Left hindlimb (tissue), 1 donor: ENCODE data around the gene EIF3K.
"Not testable (repeated sequence)": the region's sequence is repeated elsewhere in the genome, so short reads cannot be mapped to it uniquely, and the experiment has no call there.

ENCODE experiments used
- DNase-seq: peaks from one replicate; pipeline ENCODE4 v3.0.0-alpha.2; 2018

Gene EIF3K

GRCh38 chr19:38619361-38620174, 580 bp downstream of the EIF3K start:
- no peak for DNase-seq

- no peak for DNase-seq
Measured at GRCh38 chr19:38624822-38625221, 5.8 kb downstream of the EIF3K start.

- DNase-seq, result no peak
Measured at GRCh38 chr19:38626401-38626800, 7.4 kb downstream of the EIF3K start.

DNA sequence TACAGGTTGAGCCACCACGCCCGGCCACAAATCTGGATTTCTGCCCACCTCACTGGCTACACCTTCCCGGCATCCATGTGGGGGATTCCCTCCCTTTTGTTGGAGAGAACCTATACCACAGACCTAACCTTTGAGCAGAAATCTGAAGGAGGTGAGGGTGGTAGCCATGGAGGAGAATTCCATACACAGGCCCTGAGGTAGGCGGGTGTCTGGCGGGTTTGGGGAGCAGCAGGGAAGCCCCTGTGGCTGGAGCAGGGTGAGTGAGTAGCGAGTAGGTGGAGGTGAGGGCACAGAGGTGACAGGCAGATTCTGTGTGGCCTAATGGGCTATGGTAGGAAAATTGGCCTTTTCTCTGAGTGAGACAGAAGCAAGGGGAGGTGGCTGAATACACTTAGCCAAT, 10.6 kb downstream of the EIF3K start:
- DNase-seq, result no peak

DNA sequence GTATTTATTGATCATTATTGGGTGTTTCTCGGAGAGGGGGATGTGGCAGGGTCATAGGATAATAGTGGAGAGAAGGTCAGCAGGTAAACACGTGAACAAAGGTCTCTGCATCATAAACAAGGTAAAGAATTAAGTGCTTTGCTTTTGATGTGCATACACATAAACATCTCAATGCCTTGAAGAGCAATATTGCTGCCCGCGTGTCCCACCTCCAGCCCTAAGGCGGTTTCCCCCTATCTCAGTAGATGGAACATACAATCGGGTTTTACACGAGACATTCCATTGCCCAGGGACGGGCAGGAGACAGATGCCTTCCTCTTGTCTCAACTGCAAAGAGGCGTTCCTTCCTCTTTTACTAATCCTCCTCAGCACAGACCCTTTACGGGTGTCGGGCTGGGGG, 12.3 kb downstream of the EIF3K start:
- DNase-seq, result not testable (repeated sequence)

DNA sequence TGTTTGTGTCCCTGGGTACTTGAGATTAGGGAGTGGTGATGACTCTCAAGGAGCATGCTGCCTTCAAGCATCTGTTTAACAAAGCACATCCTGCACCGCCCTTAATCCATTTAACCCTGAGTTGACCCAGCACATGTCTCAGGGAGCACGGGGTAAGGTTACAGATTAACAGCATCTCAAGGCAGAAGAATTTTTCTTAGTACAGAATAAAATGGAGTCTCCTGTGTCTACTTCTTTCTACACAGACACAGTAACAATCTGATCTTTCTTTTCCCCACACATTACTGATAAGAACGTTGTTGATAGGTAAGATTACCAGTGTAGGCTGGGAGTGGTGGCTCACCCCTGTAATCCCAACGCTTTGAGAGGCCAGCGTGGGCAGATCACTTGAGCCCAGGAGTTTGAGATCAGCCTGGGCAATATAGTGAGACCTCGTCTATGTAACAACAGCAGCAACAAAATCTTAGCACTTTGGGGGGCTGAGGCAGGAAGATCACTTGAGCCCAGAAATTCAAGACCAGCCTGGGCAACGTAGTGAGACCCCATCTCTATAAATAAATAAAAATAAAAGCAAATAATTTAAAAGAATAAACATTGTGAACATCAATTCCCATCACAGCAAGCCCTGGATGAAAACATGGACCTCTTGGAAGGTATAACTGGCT, 13.0 kb downstream of the EIF3K start:
- not testable (repeated sequence) for DNase-seq

DNA sequence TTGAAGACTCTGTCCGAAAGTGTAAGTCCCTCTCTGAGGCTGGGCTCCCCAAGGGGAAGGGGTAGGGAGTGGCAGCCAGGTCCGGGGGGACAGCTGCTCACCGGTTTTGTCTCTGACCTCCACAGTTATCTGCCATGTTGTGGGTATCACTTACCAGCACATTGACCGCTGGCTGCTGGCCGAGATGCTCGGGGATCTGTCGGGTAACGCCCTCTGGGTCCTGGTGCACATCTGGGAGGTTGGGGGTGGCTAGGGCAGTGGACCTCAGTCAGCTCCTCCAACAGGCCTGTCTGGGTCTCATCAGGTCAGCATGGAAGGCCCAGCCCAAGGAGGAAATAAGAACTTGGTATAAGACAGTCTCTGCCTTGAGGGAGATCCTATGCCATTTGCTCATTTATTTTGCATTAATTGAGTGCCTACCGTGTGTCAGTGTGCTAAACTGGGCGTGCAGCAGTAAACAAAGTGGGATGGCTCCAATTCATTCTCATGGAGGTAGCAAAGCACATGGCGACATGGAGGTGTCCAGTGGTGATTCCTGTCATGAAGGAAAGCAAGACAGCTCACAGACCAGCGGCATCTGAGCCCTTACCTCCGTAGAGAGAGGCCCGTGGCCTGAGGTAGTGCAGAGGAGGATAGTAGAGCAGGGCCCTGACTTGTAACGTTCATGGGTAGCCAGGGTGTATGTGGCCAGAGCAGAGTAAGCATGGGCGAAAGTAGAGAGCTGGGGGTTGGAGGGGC, 13.7 kb downstream of the EIF3K start:
- no peak for DNase-seq

DNA sequence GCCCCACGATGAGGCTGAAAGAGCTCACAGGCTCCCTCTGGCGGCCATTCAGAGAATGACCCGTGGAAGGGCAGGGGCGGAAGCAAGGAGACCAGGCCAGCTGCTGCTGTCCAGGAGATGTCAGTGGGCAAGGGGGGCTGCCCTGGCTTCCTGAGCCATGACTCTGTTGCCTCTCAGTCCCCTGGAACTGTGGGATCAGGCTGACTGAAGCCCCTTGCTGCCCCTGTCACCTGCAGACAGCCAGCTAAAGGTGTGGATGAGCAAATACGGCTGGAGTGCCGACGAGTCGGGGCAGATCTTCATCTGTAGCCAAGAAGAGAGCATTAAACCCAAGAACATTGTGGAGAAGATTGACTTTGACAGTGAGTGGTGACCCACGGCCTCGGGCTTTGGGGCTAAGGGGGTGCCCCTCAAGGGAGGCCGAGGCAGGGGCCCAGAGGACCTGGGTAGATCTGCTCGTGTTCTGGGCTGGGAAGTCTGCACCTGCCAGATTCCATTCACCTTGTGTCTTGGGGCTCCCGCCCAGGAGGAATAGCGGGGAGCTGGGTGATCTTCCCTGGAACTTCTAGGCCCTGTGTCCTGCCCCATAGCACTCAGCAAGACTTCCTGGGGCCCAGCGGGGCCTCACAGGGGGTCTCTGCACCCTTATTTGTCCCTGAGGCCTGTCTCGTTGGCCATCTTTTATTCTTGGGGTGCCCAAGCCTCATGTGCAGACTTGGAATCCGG, 15.9 kb downstream of the EIF3K start:
- DNase-seq, result peak; percentile 81

- no peak for DNase-seq
Measured at GRCh38 chr19:38635483-38636399, 16.8 kb downstream of the EIF3K start.

DNA sequence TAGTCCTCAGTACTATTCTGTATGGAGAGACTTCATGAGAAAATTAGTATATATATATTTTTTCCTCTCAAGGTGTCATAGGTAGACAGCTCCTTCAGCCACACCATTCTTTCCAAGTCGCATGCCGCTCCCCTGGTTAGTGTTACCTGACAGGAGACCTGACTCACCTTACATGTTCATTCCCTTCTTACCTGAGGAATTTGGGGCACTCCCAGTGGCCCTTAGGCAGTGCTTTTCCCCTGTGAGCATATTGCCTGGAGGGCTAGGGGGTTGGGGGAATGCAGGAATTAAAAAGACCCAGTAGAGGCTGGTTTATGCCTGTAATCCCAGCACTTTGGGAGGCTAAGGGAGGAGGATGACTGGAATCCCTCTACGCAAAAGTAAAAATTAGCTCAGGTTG, 19.5 kb downstream of the EIF3K start:
- DNase-seq, result no peak

DNA sequence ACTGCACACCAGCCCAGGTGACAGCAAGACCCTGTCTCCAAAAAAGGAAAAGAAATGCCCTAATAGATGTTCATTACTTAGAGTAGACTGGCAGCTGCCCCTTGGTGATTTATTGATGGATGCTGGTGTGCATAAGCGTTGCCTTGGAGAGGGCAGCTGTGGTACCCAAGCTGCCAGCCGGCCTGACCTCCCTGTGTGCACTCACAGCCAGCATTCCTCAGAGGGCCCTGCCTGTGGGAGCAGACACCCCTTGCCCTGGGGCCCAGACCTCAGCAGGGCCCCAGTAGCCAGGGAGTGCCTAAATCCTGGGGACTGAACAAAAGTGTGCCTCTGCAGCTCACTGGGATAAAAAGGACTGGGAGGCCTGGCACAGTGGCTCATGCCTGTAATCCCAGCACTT, 20.7 kb downstream of the EIF3K start:
- no peak for DNase-seq

DNA sequence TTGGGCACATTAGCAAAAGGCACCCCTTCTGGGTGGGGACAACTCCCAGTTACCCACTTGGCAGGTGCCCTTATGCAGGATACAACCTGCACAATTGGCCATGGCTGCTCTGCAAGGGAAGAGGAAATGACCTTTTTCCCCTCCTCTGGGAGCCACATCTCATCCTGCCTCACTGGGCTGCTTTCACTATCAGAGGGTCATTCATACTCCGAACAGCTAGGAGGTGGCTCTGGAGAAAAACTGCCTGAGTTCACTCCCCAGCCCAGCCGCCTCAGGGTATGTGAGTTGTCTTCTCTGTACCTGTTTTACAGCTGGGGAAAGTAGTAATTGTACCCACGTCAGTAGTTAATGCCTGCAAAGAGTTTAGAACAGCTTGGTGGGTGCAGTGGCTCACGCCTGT, 21.4 kb downstream of the EIF3K start:
- no peak for DNase-seq

GRCh38 chr19:38642176-38642575, 23.2 kb downstream of the EIF3K start:
- no peak for DNase-seq

DNA sequence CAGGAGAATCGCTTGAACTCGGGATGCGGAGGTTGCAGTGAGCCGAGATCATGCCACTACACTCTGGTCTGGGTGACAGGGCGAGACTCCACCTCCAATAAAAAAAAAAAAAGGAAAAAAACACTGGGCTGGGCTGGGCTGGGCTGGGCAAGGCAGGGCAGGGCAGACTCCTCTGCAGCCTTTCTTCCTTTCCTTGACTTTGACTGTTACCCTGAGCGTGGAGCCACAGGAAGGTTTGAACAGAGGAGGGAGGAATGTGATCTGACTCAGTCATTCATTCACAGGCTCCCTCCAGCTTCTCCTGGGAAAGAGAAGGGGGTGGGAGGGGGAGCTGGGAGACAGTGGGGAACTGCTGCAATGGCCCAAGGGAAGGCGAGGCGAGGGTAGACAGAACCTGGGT, 25.7 kb downstream of the EIF3K start:
- DNase-seq, result no peak

GRCh38 chr19:38647368-38647965, 28.5 kb downstream of the EIF3K start, which contains the start of gene ACTN4:
TSS of gene ACTN4 (plus strand) at chr19:38647649. CDS start at chr19:38647746, 97 bp downstream.
- DNase-seq, result peak; percentile 100

GRCh38 chr19:38647966-38648768, 29.2 kb downstream of the EIF3K start:
- no peak for DNase-seq

DNA sequence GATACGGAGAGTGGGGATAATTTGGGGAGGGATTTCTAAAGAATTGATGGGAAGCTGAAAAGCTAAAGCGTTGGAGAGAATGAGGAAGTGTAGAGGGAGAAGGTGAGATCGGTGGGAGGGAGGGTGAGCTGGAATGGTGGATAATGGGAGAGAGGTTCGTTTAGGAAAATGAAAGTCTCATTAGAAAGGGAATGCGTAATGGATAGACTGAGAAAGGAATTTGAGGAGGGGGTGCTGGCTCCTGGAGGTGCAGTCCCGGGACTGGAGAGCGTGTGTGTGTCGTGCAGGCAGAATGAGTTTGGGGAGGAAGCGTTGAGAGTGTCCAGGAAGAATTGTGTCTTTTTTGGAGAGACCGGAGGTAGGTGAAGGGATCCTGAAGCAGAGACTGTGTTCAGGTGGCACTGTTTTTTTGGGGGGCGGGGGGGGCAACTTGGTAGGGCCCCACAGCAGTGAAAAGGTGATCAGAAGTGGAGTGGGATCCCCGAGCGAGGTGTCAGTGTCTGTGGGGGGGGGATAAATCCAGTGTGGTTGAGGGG, 29.8 kb downstream of the EIF3K start:
- DNase-seq, result no peak

DNA sequence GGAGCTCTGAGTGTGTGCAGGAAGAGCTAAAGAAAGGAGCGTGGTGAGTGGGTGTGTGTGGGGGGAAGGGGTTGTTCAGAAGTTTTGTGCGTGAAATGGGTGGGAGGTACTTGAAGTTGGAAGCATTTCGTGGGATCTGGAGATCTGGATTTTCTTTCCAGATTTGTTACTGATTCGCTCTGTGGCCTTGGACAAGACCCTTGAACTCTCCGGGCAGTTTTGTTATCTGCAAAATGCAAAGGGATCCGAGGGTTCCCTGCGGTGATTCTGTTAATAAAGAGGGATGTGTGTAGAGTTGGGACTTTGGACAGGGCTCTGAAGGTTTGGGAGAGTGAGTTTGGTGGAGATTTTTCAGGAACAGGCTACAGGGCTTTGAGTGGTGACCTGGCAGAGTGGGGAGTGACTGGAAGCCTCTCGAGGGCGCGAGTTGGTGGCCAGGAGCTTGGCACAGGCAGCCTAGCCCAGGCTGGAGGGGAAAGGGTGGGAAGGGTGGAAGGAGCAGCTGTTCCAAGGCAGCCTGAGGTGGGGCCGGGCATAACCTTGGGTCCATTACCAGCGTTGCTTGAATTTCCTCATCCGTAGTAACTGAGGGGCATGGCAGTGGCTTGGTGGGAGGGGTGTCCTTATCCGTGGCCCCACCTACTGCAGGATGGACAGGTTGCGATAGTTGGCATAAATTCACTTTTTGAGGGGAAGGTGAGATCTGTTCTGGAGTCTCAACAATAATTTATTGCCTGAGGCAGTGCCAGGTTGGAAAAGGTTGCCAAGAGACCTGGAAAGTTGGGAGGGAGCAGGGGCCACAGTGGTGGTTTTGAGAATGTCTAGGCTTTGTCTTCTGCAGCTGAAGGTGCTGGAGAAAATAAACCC, 30.6 kb downstream of the EIF3K start:
- DNase-seq, result no peak

DNA sequence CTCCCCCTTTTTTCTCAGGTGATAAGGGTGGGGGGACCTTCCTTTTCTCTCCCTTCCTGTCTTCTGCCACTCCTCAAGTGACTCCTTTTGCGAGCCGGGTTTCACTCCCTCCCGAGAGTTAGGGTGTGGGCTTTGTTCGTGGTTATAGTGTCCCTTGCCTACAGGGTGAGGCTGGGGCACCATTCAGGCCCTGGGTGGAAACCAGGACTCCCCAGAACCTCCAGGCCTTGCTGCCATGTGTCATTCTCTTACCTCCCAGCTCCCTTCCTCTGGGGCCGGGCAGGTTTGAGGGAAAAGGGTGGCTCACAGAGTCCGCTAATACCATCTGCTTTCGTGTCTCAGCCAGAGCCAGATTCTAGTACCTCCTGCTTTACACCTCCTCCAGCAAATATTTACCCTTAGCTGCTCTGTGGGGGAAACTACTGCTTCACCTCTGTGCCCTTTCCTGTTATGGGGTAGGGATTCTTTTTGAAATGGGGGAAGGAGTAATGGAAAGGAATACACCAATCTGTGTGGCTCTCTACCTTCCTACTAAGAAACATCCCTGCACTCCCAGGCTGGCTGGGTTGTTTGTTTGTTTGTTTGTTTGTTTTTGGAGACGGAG, 31.3 kb downstream of the EIF3K start:
- DNase-seq, result no peak
